Esophagus squamous epithelium (tissue), 5 donors: ENCODE results near the gene TSC22D1. TPM values are rescaled to one million over a fixed set of nuclear protein-coding genes. Genes with fewer than 3 reads are reported as not detected.
"Not testable (repeated sequence)": the region's sequence is repeated elsewhere in the genome, so short reads cannot be mapped to it uniquely, and the experiment has no call there.

Experiments used
- DNase-seq: peaks from one replicate; lab custom pipeline; 2025; lab: John Stamatoyannopoulos, UW
- H3K27ac ChIP-seq, 4 donors: fragments of 200-600 bp; sonication (generic); one replicate each; pipeline ENCODE4 v1.5.1; 2016 to 2019; ENCODE audit warnings: mild to moderate bottlenecking in 1 of 4
- H3K27me3 ChIP-seq, 4 donors: fragments of 200-600 bp; sonication (generic); 1 replicate in 3 of 4; 2 replicates in 1 of 4; pipeline versions ENCODE4 v1.5.1 to v1.6.0; 2017 to 2021; ENCODE audit warnings: antibody characterized with exemption in 1 of 4
- H3K36me3 ChIP-seq, 3 donors: fragments of 200-600 bp; sonication (generic); one replicate each; pipeline ENCODE4 v1.5.1; 2016 to 2019
- H3K4me1 ChIP-seq, 3 donors: fragments of 200-600 bp; sonication (generic); one replicate each; pipeline ENCODE4 v1.5.1; 2017 to 2019
- H3K4me3 ChIP-seq, 4 donors: fragments of 200-600 bp; sonication (generic); 1 replicate in 3 of 4; 2 replicates in 1 of 4; pipeline ENCODE4 v1.5.1; 2016 to 2019; ENCODE audit warnings: mild to moderate bottlenecking in 2 of 4, moderate library complexity in 1 of 4
- H3K9me3 ChIP-seq, 3 donors: fragments of 200-600 bp; sonication (generic); one replicate each; pipeline ENCODE4 v1.5.1; 2016 to 2019
- POLR2A ChIP-seq, 4 donors: fragments of 450-650 bp; IDR thresholded peaks; one replicate each; pipeline ENCODE4 v1.6.1; 2017; ENCODE audit warnings: antibody characterized with exemption in 4 of 4, mild to moderate bottlenecking in 4 of 4, moderate library complexity in 3 of 4
- WGBS, 2 donors: methylation state at CpG; one replicate each; pipeline ENCODE4 v1.1.5; 2018; 5-methylcytosine and 5-hydroxymethylcytosine counted together
- intact Hi-C: fragments of 100-400 bp; cut with DNase I; formaldehyde crosslinking; loops from one replicate; pipeline ENCODE4 v1.15.0; 2022
- total RNA-seq, 4 donors: library from RNA; depleted of rRNA; stranded (reverse); fragments of >200 nt; gene quantifications; one replicate each; pipeline ENCODE4 v1.1.0, GENCODE V29; 2016
- TF ChIP-seq, protein P1 (sequence below), 6 experiments: fragments of 450-650 bp in 4 of 6; fragments of 200-600 bp in 2 of 6; sonication (generic) in 2 of 6; IDR thresholded peaks; one replicate each; pipeline ENCODE4 v1.5.1; 2016 to 2019; ENCODE audit warnings: antibody characterized with exemption in 6 of 6, mild to moderate bottlenecking in 4 of 6, moderate library complexity in 4 of 6
- donor health status: DM: yes; HTN: yes; CAD: no.

TSC22D1 gene
- total RNA-seq, 4 donors from 2014 or later = 18.8 to 103 (median 35.1) TPM

DNA sequence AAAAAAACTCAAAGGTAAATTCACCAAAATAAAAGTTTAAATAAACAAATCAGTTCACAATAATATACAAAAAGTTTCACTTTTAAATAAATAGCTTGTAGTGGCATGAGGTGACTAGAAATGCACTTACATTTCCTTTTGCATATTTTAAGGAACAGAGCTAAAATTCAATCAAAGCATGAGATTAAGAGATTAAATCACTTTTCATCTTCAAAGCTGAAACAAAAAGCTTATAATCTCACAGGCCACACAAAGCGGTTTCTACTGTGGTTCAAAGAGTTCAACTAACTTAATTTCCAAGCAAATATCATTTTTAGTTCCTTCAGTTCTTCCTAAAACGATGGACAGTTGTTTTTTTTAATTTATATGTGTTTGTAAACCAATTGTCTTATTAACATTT, 38.9 kb downstream of the TSC22D1 start:
- H3K27ac ChIP-seq = no peak overlapping the region
- TF ChIP-seq POLR2A (IDR thresholded peaks at IDR 0.05) = no peak
- TF ChIP-seq, protein P1, sequence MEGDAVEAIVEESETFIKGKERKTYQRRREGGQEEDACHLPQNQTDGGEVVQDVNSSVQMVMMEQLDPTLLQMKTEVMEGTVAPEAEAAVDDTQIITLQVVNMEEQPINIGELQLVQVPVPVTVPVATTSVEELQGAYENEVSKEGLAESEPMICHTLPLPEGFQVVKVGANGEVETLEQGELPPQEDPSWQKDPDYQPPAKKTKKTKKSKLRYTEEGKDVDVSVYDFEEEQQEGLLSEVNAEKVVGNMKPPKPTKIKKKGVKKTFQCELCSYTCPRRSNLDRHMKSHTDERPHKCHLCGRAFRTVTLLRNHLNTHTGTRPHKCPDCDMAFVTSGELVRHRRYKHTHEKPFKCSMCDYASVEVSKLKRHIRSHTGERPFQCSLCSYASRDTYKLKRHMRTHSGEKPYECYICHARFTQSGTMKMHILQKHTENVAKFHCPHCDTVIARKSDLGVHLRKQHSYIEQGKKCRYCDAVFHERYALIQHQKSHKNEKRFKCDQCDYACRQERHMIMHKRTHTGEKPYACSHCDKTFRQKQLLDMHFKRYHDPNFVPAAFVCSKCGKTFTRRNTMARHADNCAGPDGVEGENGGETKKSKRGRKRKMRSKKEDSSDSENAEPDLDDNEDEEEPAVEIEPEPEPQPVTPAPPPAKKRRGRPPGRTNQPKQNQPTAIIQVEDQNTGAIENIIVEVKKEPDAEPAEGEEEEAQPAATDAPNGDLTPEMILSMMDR (IDR thresholded peaks at IDR 0.05) = no peak
- H3K9me3 ChIP-seq = no peaks in the 10 kb centered on the region
- intact Hi-C loops = no loop called here
- H3K36me3 ChIP-seq = peaks cover 0 to 19% (median 0%) of the 10 kb centered on the region in 3 donors
- no peak for DNase-seq
- H3K4me1 ChIP-seq = peaks cover 0 to 6% (median 0%) of the 10 kb centered on the region in 3 donors
- no peak overlapping the region for H3K4me3 ChIP-seq
- H3K27me3 ChIP-seq = no peaks in the 10 kb centered on the region
- WGBS, 2 donors = 66 to 71% methylated on average over 2 of the region's 2 CpGs

DNA sequence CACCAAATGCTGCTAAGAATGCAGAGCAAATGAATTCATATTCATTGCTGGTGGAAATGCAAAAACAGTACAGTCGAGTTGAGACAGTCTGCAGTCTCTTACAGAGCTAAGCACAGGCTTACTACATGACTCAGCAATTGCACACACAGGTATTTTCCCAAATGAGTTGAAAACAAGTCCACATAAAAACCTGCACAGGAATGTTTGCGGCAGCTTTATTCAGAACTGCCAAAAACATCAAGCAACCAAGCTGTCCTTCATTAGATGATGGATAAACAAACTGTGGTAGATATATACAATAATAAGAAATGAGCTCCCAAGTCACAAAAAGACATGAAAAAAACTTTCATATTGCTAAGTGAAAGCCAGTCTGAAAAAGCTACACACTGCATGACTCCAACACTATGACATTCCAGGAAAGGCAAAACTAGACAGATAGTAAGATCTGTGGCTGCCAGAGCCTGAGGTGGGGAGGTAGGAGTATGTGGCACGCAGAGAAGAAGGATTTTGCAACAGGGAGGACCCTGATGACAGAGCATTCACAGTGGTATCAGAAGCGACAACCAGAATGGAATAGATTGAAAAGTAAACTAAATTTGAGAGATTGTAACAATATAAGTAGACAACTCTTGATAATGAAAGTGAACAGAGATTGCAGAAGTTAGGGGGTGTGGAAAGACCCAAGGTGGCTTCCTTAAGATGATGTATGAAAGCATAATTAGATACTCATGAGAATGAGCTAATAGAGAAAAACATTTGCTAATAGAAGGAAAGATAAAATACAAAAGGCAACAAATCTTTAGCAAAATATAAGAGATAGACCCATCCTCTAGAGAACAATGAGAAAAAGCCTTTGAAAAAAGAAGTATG, 52.7 kb downstream of the TSC22D1 start:
- Histone ChIP-seq H3K27me3 (no peaks in the 10 kb centered on the region), H3K4me1 (peaks cover 0 to 20% (median 9%) of the 10 kb centered on the region in 3 donors), H3K36me3 (no peaks in the 10 kb centered on the region), H3K27ac (peak overlapping the region in 3 of 4 donors; percentile 39 to 57 (median 43)), H3K9me3 (no peaks in the 10 kb centered on the region), H3K4me3 (no peak overlapping the region)
- intact Hi-C loops = no loop called here
- TF ChIP-seq POLR2A (IDR thresholded peaks at IDR 0.05) = no peak
- TF ChIP-seq, protein P1 (IDR thresholded peaks at IDR 0.05) = no peak
- WGBS, 2 donors = 34 to 54% methylated on average over 4 of the region's 4 CpGs
- DNase-seq = no peak

DNA sequence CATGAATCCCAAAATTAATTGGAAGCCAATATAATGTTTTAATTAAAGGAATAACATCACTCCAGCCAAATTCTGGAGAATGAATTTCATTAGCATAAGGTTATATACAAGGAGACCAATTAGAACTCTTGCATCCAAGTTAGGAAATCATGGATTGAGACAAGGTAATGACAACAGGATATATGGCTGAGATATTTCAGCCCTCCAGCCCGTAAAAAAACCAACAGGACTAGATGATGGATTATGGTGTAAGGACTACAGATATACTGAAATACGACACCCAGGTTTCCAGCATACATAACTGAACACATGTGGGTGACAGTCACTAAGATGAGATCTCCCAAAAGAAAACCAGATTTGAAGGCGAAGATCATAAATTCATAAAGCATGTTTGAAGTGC, 56.5 kb downstream of the TSC22D1 start:
- H3K4me3 ChIP-seq = no peak overlapping the region
- no peak for DNase-seq
- H3K27me3 ChIP-seq = no peaks in the 10 kb centered on the region
- no peak overlapping the region for H3K27ac ChIP-seq
- H3K4me1 ChIP-seq = peaks cover 0 to 20% (median 9%) of the 10 kb centered on the region in 3 donors
- WGBS, 2 donors = 83 to 90% methylated on average over 3 of the region's 3 CpGs
- intact Hi-C loops = no loop called here
- H3K9me3 ChIP-seq = no peaks in the 10 kb centered on the region
- no peaks in the 10 kb centered on the region for H3K36me3 ChIP-seq
- no peak for TF ChIP-seq POLR2A (IDR thresholded peaks at IDR 0.05)
- TF ChIP-seq, protein P1 (IDR thresholded peaks at IDR 0.05) = no peak

DNA sequence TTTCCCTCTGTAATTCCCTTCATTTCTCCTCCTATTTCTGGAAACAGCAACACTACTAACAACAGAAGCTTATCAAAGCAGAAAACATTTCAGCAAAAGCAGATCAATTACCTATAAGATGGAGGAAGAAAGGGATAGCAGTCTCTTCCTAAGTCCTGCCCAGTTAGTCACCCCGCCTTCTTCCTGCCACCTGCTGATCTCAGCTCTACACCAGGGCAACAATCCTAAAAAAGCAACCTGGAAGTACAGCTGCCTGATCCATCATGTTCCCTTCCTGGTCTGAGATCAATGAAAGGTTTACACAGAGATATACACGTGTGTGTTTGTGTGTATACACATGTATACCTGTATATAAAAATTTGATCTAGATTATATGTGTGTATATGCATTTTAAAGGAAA, 59.4 kb downstream of the TSC22D1 start:
- Histone ChIP-seq H3K4me3 (no peak overlapping the region), H3K36me3 (peaks cover 0 to 7% (median 0%) of the 10 kb centered on the region in 3 donors), H3K9me3 (no peaks in the 10 kb centered on the region), H3K27ac (no peak overlapping the region), H3K27me3 (no peaks in the 10 kb centered on the region), H3K4me1 (no peaks in the 10 kb centered on the region)
- intact Hi-C loops = no loop called here
- TF ChIP-seq, protein P1 (IDR thresholded peaks at IDR 0.05) = no peak
- no peak for TF ChIP-seq POLR2A (IDR thresholded peaks at IDR 0.05)
- no peak for DNase-seq
- 58 to 73% methylated on average over 2 of the region's 2 CpGs for WGBS, 2 donors

DNA sequence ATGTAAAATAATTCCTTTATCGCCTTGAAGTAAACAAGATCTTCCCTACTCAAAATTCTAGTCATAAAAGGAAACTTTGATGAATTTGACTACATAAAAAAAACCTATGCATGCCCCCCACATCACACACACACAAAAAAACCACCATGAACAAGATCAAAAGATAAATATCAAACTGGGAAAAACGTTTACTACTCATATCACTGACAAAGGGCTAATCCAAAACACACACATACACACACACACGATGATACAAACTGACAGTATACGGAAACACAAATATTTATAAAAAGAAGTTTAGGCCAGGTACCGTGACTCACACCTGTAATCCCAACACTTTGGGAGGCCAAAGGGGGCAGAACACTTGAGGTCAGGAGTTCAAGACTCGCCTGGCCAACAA, 61.9 kb downstream of the TSC22D1 start:
- no peak for DNase-seq
- intact Hi-C loops = no loop called here
- H3K9me3 ChIP-seq = no peaks in the 10 kb centered on the region
- WGBS, 2 donors = 67 to 73% methylated on average over 6 of the region's 6 CpGs
- H3K4me3 ChIP-seq = no peak overlapping the region
- peaks cover 0 to 13% (median 0%) of the 10 kb centered on the region in 3 donors for H3K36me3 ChIP-seq
- no peaks in the 10 kb centered on the region for H3K4me1 ChIP-seq
- no peak overlapping the region for H3K27ac ChIP-seq
- no peak for TF ChIP-seq POLR2A (IDR thresholded peaks at IDR 0.05)
- TF ChIP-seq, protein P1 (IDR thresholded peaks at IDR 0.05) = no peak
- H3K27me3 ChIP-seq = no peaks in the 10 kb centered on the region

DNA sequence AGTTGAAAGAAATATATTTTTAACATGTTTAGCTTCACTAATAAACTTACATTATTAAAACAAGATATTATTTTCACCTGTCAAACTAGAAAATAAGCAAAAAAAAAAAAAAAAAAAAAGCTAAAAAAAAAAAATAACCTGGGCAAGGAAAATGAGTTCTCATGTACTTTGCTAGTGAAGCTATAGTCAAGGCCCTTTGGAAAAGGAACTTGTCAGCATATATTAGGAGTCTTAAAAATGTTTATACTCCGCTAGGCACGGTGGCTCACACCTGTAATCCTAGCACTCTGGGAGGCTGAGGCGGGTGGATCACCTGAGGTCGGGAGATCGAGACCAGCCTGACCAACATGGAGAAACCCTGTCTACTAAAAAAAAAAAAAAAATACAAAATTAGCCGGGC, 66.3 kb downstream of the TSC22D1 start:
- DNase-seq, intact Hi-C loops, H3K9me3 ChIP-seq, H3K4me3 ChIP-seq, H3K27me3 ChIP-seq, H3K27ac ChIP-seq, H3K4me1 ChIP-seq: not testable (repeated sequence)
- 90 to 94% methylated on average over 6 of the region's 6 CpGs for WGBS, 2 donors
- peaks cover 0 to 13% (median 0%) of the 10 kb centered on the region in 3 donors for H3K36me3 ChIP-seq
